GM18858 (cell line): ENCODE data around the gene CLEC3B.
A peak's percentile ranks its signal among the peaks of the same experiment; 100 is the strongest.
"Not testable (repeated sequence)": the region's sequence is repeated elsewhere in the genome, so short reads cannot be mapped to it uniquely, and the experiment has no call there.

Experiments used
- ATAC-seq: cut with Tn5 transposase; IDR thresholded peaks from one replicate; pipeline ENCODE4 v1.9.1; 2021; ENCODE audit not compliant: unreplicated experiment

The CLEC3B gene

DNA sequence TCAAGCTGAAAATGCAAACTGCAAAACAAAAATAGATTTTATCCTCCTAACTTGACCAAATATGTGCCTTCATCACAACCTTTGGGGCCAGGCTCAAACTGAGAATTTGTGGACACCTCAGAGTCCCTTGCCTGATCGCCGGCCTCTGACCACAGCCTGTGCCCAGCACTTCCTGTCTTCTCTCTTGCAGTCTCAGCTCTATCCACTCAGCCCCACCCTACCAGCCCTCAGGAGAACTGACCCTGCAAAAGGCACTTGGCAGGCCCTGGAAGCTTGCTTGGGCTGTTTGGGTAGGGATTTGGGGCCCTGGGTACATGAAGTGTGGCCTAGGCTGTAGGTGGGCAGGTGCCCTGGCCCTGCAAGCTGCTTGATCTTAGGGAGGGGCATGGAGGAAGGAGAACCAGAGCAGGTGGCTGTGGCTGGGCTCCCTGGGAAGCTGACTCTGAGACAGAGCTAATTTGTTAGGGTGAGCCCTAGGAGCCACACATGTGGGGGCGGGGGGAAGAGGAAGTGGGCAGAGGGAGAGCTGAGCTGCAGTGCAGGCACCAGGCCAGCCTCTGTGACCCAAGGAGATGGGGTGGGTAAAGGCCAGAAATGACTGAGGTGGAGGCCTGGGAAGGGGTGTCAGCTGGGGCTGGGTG lies 8.6 kb downstream of the CLEC3B start:
- no peak for ATAC-seq

GRCh38 chr3:45035441-45036301 lies 9.6 kb downstream of the CLEC3B start:
- no peak for ATAC-seq

- ATAC-seq: peak; percentile 48
These were observed 11.8 kb downstream of the CLEC3B start for GRCh38 chr3:45037720-45038455.

GRCh38 chr3:45041666-45042065 lies 15.6 kb downstream of the CLEC3B start:
- no peak for ATAC-seq

DNA sequence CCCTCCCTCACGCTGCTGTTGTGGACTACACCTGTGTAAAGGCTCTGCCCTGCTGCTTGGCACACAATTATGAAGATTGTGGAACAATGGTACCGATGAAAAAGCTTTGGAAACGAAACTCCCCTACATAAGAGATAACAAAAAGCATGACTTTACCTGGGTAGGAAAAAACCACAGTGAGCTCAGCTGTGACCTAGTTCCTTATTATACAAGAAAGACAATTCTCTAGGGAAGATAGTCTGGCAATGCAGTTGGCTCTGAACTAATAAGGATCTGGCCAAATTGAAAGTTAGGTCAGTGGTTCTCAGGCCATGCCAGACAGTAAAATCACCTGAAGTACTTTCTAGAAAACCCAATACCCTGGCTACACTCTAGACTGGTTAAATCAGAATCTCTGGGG lies 16.1 kb downstream of the CLEC3B start:
- ATAC-seq: no peak

GRCh38 chr3:45043728-45044299 lies 17.7 kb downstream of the CLEC3B start:
- ATAC-seq: no peak

- no peak for ATAC-seq
These were observed 22.1 kb downstream of the CLEC3B start for GRCh38 chr3:45048244-45048643.

GRCh38 chr3:45049807-45050206 lies 23.7 kb downstream of the CLEC3B start:
- ATAC-seq: no peak

- no peak for ATAC-seq
These were observed 25.6 kb downstream of the CLEC3B start for GRCh38 chr3:45051685-45052084.

DNA sequence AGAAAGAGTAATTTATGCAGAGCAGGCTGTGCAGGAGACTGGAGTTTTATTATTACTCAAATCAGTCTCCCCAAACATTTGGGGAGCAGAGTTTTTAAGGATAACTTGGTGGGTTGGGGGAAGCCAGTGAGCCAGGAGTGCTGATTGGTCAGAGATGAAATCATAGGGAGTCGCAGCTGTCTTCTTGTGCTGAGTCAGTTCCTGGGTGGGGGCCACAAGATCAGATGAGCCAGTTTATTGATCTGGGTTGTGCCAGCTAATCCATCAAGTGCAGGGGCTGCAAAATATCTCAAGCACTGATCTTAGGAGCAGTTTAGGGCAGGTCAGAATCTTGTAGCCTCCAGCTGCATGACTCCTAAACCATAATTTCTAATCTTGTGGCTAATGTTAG lies 27.7 kb downstream of the CLEC3B start:
- ATAC-seq: not testable (repeated sequence)

- ATAC-seq: no peak
These were observed 28.2 kb downstream of the CLEC3B start for GRCh38 chr3:45054196-45054857.

GRCh38 chr3:45055032-45055410 lies 28.9 kb downstream of the CLEC3B start:
- no peak for ATAC-seq

DNA sequence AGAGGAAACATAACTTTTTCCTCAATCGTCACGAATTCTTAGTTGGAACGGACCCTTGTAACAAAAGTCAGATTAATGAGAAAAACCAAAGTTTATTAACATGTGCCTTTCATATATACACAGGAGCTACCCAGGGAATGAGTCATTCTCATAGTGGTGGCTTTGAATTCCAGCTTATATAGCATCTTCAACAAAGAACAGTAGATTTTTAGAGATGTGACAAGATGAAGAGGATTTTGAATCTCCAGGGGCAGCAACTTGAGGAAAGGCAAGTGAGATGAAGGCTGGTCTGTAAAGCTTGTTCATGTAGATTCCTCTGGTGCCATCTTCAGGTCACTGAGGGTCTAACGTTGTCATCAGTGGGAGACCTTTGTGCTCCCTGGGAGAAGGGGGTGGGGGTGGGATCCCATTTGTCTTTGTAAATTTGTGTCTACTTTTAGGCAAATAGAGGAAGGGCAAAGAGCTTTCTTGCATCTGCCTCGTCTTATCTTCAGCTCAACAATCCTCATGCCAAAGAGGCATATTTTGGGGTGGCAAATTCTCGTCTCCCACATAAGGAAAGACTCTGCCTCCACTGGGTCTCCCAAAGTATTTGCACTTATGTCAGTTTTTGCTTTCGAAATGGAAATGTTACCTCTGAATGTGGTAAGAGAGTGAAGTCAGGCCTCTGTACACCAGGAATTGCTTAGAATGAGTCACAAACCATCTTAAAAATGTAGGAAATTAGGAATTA lies 29.5 kb downstream of the CLEC3B start:
- no peak for ATAC-seq

DNA sequence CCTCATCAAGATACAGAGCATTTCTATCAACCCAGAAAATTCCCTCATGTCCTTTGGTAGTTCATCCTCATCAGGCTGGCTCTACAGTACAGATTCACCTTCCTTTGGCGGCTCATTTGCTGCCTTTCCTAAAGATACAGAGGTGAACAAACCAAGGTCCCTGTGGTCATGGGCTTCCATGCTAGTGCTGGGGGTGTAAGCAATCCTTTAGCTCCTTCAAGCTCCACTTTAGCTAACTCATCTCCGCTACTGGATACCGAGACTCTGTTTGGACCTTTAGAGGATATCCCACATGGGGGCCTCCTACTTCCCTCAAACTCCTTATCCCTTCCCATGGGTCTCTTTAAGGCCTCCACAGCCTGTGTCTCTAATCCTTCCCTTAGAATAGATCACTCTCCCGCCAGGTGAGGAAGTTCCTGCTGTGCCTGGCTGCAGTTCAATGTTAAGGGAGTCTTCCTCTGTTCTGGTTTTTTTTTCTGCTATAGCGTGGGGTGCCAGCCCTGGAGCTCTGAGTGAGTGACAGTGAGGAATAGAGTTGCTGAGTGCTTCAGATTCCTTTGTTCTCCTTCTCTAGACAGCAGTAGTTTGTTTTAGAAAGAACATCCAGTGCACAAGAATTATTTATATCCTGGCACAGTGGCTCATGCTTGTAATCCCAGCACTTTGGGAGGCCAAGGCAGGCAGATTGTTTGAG lies 30.7 kb downstream of the CLEC3B start:
- no peak for ATAC-seq

- ATAC-seq: no peak
These were observed 31.5 kb downstream of the CLEC3B start for GRCh38 chr3:45057557-45057956.

DNA sequence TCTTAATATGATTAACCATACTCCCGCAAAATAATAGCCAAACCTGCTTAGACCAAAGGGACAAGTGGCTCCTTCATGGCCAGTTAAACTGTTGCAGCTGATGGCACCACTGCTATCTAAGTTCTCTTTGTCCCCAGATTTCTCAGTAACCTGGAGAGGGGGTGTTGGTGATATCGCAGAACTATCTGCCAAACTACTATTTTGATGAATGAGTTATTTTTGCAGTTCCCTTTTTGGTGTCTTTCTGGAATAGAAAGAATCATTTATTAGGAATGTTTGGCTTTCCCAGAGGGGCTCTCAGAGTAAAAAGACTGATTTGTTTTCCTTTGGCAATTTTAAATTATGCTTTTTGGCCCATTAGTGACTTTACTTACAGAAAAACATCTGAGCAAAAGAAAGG lies 33.0 kb downstream of the CLEC3B start:
- ATAC-seq: no peak

DNA sequence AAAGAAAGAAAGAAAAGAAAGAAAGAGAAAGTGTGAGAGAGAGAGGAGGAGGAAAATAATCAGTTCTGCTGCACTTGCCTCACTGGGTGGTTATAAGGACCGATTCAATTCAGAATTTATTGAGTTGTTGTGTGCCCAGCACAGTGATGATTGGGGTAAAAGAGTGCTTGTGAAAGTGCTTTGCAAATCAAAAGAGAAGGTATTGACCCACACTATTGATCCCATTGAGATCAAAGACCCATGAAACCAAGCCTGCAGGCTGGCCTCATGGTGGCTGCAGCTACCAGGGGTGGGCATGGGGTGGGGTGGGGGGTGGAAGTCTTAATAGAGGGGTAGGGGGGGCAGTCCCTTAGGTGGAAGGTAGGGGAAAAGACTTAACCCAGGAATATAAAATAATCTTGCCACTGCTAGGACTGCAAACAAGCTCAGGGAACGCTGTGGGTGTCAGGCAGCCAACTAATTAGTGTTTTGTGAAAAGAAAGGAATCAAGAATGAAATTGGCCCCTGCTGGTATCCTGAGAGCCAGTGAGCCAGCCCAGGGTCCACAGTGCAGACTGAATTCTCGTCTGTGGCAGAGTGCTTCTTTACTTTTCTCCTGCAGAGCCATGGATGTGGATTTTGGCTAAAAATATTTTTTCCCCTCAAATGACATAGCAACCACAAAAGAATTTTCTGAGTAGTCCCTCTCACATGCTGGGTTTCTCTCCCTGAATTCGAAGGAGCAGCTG lies 34.2 kb downstream of the CLEC3B start:
- ATAC-seq: no peak

DNA sequence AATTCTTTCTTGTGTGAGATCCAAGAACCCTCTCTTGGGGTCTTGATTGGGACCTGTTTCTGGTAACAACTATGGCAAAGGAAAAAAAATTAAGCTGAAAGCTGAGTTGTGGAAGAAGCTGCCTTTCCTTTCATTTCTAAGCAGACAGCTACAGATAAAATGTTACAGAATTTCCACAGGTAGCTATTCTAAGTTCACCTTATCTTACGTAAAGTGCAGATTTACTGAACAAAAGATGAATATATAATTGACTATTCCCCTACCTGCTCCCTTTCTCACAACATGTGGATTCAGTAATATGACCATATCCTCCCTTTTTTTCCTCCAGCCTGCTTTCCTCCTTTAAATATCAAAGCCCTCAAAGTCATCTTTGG lies 36.6 kb downstream of the CLEC3B start:
- no peak for ATAC-seq
